ENCODE results near the gene ENPP4.
A peak's percentile ranks its signal among the peaks of the same experiment; 100 is the strongest.
"Not testable (repeated sequence)": the region's sequence is repeated elsewhere in the genome, so short reads cannot be mapped to it uniquely, and the experiment has no call there.

ENPP4 gene

GRCh38 chr6:46129629-46130511 is at the start of gene ENPP4:
Gene ENPP4, plus strand, starts transcription at chr6:46129989. Its CDS starts 9,595 bp downstream, at chr6:46139584.
- peak; percentile 76 for DNase-seq

- DNase-seq, result no peak
Observed at GRCh38 chr6:46080111-46080510, 49.7 kb upstream of the ENPP4 start.

DNA sequence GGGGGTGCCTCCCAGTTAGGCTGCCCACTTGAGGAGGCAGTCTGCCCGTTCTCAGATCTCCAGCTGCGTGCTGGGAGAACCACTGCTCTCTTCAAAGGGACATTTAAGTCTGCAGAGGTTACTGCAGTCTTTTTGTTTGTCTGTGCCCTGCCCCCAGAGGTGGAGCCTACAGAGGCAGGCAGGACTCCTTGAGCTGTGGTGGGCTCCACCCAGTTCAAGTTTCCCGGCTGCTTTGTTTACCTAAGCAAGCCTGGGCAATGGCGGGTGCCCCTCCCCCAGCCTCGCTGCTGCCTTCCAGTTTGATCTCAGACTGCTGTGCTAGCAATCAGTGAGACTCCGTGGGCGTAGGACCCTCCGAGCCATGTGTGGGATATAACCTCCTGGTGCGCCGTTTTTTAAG is 44.1 kb upstream of the ENPP4 start:
- not testable (repeated sequence) for DNase-seq

- DNase-seq, result no peak
Observed at GRCh38 chr6:46090115-46091079, 39.4 kb upstream of the ENPP4 start.

GRCh38 chr6:46091080-46091478 is 38.7 kb upstream of the ENPP4 start:
- no peak for DNase-seq

- DNase-seq, result no peak
Observed at GRCh38 chr6:46095251-46095650, 34.5 kb upstream of the ENPP4 start.

DNA sequence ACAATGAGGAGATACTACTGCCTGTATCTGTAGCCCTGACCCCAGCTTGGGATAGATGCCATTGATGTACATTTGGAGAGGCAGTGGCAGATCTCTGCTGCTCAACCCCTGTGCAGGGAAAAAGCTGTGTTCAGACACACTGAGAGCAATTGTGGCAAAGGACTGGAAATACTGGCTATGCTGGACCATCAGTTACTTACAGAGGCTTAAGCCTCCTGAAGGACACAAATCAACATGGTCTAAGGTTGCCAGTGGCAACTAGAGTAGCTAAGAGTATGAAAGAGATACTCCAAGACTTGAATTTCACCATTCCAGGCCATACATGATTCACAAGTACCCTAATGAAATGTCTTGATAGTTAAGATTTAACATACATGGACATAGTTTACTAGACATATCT is 32.4 kb upstream of the ENPP4 start:
- DNase-seq, result no peak

DNA sequence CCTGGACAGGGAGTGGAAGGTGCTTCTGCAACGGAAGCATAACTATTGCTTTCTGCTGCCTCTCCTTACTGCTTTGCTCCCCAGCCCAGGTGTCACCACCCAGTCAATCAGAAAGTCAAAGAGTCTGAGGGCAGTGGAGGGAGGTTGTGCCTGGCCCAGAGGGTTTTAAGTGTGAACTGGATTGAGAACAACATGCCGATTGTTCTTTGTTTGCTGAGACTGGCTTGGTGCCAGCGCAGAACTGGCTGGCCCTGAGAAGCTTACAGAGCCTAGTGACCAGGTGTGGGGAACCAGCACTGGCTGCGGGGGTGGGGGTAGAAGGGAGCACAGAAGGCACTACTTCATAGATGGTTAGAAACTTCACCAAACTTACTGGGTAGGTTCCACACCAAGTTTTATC is 31.1 kb upstream of the ENPP4 start:
- DNase-seq, result no peak

GRCh38 chr6:46099952-46100351 is 29.8 kb upstream of the ENPP4 start:
- no peak for DNase-seq

DNA sequence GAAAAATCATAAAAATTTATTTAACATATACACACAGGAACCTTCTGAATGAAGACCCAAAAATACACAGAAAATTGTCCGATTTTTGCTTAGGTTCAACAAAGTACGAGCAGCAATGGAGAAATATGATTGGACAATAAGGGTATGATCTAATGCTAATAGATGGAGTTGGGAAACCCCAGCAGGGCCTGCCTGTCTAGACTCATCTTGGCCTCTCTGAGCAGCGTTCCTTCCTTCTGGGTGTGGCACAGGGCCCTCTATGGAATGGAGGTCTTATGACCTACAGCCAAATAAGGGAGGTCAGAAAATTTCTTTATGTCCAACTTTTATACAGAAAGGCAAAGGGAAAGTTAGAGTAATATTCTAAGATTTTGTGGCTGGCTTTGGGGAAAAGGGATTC is 27.7 kb upstream of the ENPP4 start:
- no peak for DNase-seq

- DNase-seq, result no peak
Observed at GRCh38 chr6:46103441-46104115, 26.2 kb upstream of the ENPP4 start.

GRCh38 chr6:46104209-46104608 is 25.6 kb upstream of the ENPP4 start:
- no peak for DNase-seq

DNA sequence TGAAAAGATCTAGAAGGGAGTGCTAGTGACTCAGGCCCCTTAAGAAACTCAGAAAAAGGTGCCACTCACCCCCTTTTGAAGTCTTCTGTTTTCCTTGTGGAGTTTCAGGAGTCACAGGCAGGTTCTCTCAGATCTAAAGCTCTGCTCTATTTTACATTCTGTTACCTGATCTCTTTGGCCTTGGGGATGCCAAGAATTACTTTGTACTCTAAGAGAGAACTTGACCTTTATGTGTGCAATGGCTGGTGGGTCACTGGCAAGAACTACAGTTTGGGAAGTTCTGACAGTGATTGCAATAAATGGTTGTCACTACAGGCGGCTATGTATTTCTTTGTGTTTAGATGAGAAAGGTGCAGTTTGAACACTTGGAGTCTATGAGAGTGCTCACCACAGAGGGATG is 24.2 kb upstream of the ENPP4 start:
- DNase-seq, result no peak

DNA sequence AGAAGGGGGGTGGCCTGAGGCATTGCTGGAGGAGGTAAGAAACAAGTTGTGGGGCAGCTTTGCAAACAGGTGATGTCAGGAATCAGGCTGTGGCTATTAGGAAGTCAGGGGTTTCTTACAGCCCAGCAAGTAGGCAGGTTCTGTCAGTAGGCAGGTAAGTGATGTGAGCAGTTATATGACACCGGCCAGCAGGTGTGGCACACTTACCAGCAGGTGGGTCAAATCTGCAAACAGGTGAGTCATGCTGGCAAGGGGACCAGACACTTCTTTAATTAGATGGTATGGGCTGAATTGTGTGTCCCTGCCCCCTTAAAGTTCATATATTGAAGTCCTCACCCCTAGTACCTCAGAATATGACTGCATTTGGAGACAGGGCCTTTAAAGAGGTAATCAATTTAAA is 16.4 kb upstream of the ENPP4 start:
- peak; percentile 38 for DNase-seq

DNA sequence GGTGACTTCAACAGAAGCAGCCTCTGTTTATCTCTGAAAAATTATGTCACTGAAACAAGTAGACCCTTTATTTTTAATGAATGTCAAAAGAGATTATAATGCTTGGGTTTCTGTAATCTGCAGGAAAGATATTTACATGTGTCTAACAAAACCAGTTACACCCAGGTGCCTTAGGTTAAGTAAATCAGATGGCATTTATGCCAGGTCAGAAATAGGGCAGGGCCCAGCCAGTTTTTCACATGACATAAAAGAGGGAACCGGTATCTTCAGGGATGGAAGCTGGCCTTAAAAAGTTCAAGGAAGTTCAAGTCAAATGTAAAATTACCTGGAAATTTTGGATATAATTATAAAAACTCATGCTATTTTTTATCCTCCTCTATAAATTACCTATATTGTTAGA is 14.2 kb upstream of the ENPP4 start:
- DNase-seq, result no peak

- no peak for DNase-seq
Observed at GRCh38 chr6:46116289-46116688, 13.5 kb upstream of the ENPP4 start.

DNA sequence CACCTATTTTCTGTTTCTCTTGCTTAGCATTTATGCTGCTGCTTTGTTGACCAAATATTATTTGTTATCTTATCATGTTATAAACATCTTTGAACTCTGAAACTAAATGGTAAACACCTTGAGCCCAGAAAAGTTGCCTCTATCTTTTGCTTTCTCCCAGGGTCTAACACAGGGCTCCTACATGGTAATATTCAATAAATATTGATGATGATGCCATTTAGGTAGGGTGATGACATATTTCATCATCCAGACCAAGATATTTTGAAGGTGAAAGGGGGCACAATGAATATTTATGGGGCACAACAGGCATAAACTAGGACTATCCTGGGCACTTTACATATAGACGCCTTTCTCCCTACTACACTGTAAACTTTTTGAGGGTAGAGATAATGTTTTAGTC is 11.6 kb upstream of the ENPP4 start:
- no peak for DNase-seq

DNA sequence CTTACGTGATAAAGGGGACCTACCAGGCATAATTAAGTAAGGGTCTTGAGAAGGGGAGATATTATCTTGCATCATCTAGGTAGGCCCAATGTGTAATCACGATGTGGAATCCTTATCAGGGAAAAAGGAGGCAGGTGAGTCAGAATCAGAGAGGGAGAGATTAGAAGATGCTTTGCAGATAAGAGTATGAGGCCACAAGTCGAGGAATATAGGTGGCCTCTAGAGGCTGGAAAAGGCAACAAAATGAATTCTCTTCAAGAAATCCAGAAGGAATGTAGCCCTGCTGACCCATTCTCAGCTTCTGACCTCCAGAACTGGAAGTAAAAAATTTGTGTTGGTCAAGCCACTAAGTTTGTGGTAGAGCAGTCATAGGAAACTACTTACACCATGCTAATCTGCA is 11.0 kb upstream of the ENPP4 start:
- no peak for DNase-seq

DNA sequence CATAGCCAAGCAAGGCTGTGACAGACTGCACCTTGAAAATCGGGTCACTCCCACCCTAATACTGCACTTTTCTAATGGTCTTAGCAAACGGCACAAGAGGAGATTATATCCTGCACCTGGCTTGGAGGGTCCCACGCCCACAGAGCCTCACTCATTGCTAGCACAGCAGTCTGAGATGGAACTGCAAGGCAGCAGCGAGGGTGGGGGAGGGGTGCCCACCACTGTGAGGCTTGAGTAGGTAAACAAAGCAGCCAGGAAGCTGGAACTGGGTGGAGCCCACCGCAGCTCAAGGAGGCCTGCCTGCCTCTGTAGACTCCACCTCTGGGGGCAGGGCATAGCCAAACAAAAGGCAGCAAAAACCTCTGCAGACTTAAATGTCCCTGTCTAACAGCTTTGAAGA is 10.1 kb upstream of the ENPP4 start:
- not testable (repeated sequence) for DNase-seq

DNA sequence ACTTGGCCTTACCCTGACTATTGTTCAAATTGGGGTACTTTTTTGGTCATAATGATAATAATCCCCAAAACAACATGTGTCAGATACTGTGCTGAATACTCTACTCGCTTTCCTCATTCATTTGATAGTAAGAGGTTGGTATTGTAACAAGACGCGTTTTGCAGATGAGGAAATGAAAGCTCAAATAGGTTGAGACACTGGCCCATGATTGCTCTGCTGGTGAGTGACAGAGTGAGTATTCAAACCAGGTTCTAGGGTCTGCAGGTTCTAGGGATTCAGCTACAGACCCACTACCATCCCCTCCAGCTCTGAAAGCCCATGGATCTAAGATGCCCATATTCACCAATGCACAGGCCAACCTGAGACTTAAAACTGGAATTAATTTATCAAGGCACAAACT is 1.3 kb upstream of the ENPP4 start:
- no peak for DNase-seq

GRCh38 chr6:46129291-46129628 is 529 bp upstream of the ENPP4 start:
- no peak for DNase-seq

DNA sequence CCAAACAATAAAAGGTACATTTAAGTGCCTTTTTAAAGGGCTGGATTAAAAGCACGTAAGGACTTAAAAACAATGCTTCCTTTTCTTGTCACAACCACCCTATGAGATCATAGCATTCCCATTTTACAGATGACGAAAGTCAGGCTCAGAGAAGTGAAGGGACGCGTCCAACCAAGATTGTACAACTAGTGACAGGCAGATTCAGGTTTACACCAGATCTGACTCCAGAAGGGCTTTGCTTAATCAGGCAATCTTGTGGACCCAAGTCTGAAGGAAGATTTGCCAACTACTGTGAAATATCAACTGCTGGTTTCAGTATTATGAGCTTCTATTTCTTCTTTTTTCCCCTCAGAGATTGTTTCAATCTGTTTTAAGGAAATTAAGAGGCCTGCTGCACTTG is 877 bp downstream of the ENPP4 start:
- DNase-seq, result no peak

DNA sequence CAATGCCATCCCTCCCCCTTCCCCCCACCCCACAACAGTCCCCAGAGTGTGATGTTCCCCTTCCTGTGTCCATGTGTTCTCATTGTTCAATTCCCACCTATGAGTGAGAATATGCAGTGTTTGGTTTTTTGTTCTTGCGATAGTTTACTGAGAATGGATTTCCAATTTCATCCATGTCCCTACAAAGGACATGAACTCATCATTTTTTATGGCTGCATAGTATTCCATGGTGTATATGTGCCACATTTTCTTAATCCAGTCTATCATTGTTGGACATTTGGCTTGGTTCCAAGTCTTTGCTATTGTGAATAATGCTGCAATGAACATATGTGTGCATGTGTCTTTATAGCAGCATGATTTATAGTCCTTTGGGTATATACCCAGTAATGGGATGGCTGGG is 1.5 kb downstream of the ENPP4 start:
- not testable (repeated sequence) for DNase-seq
